ENCODE measurements around the gene PPP1CA.

The PPP1CA gene

GRCh38 chr11:67369275-67369674 lies 32.4 kb downstream of the PPP1CA start:
- DNase-seq (ENCODE audit: low read depth), result no peak

DNA sequence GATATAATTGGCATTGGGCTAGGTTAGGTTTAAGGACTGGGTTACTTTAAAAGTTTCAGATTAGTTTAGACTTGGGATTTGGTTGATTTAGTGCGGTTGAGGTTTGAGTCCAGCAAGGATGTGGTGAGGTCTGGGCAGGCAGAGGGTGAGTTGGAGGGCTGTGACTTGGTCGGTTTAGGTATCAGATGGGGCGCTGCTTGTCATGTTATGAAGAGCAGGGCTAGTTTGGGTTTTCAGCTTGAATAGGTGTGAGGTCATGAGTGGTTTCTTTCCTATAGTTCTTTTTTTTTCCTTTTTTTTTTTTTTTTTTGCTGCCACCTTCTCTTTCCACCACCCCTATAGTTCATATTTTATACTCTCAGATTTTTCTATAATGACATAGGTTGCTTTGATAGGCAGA lies 33.0 kb downstream of the PPP1CA start:
- no peak for DNase-seq (ENCODE audit: low read depth)

- DNase-seq (ENCODE audit: low read depth), result no peak
Measured at GRCh38 chr11:67367761-67368227, 33.9 kb downstream of the PPP1CA start.

DNA sequence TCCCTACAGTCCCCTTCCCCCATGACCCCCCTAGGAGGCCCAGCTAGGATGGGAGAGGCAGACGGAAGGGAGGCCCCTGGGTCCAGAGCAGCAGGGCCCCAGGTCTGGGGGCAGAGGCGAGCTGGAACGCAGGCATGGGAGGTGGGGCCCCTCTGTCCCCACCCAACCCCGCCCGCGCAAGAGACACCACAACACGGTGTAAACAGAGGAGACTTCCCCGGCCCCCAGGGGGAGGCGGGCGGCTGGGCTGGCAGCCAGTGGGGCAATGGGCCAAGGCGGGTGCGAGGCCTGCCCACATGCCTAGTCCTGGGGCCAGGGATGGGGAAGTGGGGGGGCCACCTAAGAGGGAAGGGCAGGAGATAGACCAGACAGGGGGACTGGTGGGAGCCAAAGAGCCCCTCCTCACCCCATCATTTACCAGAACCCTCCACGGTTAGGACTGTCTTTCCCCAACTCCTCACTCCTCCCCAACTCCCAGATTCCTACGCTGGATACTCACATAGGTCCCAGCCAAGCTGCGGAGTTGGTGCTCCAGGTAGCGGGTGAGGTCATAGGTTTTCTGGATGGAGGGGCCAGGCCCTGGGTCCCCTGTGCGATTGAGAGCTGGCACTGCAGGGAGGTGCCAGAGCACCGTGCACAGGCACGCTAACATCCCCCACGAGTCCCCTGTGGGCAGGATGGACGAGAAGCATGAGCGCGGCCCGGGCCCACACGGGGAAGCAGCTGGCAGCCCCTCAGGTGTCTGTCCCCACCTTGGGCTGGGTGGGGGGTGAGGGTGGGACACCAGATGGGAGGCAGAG lies 34.5 kb downstream of the PPP1CA start:
- no peak for DNase-seq (ENCODE audit: low read depth)

- no peak for DNase-seq (ENCODE audit: low read depth)
Measured at GRCh38 chr11:67366546-67366945, 35.1 kb downstream of the PPP1CA start.

GRCh38 chr11:67365736-67366444 lies 35.8 kb downstream of the PPP1CA start:
- no peak for DNase-seq (ENCODE audit: low read depth)

DNA sequence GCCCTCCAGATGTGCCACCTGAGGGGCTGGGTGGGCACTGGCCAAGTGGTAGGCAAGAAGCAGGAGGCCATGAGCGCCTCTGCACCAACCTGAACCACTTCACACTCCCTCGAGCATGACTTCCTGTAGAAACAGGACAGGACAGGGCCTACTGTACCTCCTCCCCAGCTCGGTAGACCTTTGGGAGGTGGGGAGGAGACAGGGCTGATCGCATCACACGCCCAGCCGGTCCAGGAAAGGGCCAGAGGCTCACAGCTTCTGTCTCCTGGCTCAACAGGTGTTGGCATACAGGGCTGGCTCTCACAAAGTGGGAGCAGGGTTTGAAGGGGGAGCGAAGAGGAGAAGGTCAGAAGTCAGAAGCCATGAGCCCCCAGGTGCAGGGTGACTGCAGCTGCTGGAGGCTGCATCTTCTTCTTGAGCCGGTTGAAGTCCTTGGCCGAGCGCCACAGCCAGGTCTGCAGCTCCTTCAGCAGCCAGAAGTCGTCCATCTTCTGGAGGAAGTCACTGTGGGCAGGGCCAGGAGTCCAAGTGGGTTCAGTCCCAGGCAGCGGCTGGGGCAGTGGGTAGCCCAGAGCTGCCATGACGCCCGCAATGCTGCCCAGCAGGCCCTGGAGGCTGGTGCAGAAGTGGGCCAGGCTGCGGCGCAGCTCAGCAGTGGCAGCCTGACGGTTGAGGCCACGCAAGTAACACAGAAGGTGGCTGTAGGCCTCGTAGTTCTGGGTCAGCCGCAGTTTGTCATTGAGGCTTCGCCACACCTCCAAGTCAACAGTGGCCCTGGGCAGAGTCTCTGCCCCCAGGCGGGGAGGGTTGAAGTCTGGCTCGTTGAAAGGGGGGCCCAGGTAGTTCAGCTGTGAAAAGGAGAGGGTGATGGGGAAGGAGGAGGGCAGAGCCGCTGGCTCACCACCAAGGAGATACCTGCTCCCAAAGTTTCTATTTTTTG lies 36.6 kb downstream of the PPP1CA start:
- DNase-seq (ENCODE audit: low read depth), result no peak

DNA sequence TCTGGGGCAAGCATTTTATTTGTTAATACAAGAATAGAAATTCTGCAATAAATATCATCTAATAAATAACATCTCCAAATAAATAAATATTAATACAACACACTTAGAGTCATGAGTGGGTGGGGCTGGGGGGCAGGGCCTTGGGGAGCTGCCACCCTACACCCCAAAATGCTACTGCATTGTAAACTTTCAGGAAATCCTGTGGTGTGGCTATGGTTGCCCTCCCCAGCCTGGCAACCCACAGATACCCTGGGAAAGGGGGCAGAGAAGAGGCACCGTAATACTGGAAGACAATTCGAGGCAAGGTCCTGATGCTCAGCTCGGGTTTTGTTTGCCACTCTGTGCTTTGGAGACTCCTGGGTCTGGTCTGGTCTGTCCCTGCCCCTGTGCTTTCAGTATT lies 37.5 kb downstream of the PPP1CA start:
- DNase-seq (ENCODE audit: low read depth), result no peak

DNA sequence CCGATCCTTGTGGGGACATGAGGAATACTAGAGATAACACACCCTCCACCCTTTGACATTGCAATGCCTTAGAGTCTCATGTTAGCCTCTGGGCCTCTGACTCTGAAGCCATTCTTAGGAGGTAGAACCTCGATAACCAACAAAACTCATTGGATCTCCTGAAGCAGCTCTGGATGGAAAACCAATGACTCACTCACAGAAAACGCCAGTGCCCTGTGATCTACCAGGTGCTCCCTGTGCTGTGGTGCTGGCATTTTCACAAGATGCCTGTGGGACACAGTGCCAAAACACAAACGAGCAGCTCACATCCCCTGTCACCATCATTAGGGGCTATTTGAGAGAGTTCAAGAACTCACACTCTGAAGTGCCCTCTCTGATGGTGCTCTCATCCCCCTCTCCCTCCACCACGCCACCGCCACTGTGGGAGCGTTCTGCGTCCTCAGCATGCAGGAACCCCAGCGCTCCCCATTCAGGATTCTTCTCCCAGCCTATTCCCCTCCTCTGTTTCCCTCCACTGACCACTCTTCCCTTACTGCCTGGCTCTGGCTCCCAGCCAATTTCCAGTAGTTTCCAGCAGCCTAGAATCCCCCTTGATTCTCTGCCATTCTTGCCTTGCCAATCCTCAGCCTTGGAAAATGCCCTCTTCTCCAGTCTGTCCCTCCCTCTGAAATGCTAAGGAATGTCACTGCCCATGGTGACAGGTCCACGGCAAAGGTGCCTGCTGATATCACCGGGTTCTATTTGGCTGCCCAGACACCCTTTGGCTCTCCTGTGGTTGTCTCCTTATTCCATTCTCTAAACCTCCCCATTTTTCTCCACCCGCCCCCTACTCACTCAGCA lies 43.6 kb downstream of the PPP1CA start:
- no peak for DNase-seq (ENCODE audit: low read depth)

DNA sequence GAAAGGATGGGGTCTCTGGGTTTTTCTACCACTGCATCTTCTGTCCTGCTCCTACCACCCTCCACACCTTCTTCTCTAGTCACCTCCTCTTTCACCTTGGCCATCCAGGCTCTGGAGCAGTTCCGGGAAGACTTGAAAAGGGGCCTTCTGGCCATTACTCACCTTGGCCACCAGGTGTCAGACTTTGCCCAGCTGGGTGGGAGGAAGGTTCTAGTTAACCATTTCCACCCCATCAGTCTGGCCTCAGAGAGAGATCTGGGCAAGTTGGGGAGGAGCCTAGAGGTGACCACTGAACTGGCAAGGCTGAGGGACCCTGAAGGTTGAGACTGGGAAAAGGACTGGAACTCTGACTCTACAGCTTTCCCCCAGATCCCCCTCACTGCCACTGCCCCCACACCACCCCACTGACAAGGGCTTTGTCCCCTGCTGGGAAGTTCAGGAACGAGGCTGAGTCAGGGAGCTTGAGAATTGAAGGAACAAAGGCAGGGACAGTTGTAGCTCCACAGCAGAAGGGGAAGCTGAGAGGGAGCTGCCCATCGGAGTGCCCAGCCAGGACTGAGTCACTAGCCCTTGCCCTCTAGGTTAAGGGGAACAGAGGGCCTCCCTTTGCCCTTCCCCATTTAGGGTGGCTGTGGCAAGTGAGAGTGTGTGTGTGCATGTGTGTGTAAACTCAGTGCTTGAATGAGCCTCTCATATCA lies 44.6 kb downstream of the PPP1CA start:
- DNase-seq (ENCODE audit: low read depth), result no peak

DNA sequence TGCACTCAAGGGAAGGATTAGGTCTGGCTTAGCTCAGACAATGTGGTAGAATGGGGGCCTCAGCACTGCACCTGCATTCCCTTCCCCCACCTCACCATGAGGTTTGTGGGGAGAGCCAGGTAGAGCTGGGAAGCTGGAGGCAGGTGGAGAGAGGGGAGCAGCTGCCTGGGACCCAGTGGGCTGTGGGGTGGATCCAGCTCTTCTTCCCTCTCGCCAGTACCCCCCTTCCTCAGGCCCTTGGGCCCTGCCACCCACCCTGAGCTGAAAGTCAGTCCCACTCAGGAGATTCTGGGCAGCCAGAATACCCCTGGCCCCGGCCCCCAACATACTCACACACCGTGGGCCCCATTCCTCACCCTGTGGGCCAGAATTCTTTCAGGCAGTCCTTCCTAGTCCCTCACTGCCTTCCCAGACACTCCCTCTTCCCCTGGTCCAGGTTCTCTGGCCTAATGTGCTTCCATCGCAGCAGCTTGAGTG lies 45.2 kb downstream of the PPP1CA start:
- DNase-seq (ENCODE audit: low read depth), result no peak

GRCh38 chr11:67355794-67356386 lies 45.8 kb downstream of the PPP1CA start:
- DNase-seq (ENCODE audit: low read depth), result no peak

- no peak for DNase-seq (ENCODE audit: low read depth)
Measured at GRCh38 chr11:67355023-67355793, 46.5 kb downstream of the PPP1CA start.

- peak; percentile 95 for DNase-seq (ENCODE audit: low read depth)
Measured at GRCh38 chr11:67354075-67355022, 47.3 kb downstream of the PPP1CA start.

DNA sequence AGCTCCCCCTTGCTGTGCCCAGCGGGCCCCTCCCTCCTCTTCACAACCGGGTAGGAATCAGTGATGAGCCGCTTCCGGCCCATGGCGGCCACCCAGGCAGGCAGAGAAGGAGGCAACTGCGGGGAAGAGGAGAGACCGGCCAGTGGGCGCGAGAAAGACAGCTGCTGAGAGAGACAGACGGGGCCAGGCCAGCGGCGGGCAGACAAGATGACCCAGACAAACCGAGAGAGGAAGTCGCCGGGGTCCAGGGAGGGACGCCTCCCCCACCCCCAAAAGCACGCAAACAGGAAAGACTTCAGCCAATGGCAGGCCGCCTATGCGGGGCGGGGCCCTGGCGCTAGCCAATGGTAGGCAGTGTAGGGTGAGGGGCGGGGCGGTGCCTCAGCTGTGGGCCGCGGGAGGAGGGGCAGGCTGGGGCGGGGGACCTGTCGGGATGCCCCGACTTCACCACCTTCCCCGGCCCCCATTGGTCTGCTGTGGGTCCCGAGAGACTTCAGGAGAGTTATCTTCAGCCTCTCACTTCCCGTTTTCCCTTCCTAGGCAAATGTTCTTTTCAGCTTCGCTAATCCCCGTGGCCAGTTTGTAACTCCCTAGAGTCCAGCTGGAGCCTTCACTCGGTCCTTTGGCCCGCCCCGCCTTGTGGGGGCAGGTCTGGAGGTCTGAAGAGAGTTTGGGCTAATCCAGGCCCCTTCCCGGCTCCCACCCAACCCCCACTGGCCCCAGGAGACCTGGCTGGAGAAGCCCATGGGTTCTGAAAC lies 48.2 kb downstream of the PPP1CA start, which contains the start of gene POLD4:
Gene POLD4, minus strand, starts transcription at position 230 of the 758 bp plus-strand sequence. Its CDS starts 147 bp downstream, at position 83.
- peak; percentile 87 for DNase-seq (ENCODE audit: low read depth)

GRCh38 chr11:67352546-67353316 lies 48.9 kb downstream of the PPP1CA start:
- DNase-seq (ENCODE audit: low read depth), result no peak
